Stimulated activated CD4-positive, alpha-beta T cell treated with anti-CD3 and anti-CD28 coated beads, Interleukin-4, amount 100 ng/mL, for 1 hour (primary cell): ENCODE data around the gene MUC15.

Experiments
- DNase-seq: peaks from one replicate; pipeline ENCODE4 v3.0.0-alpha.2; 2020

MUC15 gene

DNA sequence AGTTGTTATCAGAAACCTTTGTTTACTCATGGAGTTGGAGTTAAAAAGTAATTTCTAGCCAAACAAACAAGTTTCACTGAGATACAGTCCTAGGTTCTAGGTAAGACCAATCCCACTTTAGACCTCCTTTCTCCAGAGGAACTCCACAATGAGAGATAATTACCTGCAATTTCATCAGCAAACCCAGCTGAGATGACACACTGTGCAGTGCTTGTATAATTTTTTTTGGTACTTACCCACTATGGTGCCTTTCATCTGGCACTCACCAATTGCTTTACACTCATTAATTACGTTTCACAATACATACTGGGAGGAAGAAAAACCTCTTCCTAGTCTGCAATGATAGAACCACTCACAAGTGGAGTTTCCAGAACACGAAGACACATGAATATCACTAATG lies 1.8 kb upstream of the MUC15 start:
- DNase-seq, result no peak

DNA sequence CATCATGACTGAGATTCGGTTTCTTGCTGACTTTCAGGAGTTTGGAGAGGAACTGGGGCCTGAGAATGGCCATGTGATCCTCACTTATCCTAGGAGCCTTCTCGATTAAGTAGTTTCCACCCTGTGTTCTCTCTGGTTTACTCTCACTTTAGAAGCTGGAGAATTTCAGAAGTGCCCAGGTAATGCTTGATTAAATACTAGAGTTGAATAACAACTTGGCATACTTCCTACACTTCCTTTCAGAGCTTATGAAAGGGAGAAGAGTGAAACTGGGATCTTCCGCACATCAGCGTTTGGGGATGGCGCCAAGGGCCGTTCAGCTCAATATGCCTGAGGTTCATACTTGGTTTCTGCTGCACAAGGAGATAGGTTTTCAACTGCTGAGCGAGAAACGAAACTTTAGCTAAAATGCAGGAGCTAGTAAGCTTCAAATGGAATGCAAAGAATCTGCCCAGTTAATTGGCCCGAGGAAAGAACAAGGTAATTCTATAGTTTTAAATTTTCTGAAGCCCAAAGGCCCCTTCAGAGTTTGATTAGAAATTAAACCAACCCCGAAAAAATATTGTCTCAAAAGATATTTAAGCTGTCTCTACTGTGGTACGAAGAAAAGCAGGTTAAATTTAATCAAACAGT lies 823 bp upstream of the MUC15 start:
- no peak for DNase-seq

DNA sequence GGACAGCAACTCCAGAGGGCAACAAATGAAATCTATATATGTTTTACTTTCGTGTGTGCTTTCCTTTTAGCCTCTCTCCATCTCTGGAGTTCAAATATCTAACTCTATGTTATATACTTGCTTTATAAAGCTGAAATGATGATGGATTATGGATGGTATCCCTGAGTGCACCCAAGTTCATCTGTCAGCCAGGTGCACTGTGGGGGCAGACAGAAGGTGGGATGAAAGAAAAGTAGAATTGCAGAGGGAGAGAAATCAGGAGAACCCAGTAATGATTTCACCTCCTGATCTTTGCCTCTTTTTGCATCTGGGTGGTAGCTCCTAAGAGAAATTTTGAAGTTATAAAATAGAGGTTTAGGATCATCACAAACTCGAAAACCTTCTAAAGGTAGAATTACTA lies 2.4 kb downstream of the MUC15 start:
- no peak for DNase-seq

DNA sequence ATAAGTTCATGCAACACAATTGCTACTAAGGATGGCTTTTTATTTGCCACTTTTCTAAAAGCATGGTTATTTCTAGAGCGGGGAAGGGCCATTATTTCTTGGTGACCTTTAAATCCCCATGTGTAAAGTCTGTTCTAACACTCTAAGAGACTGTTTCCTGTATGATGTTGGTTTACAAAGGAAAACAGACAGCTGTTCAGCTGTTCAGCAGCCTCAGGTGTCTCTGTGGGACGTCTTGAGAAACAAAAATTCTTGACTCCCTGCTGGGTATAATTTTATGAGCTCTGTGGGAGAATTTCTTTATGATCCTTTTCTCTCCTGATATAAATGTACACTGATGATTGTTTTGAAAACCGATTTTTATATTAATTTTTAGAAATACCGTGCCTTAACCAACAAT lies 13.9 kb downstream of the MUC15 start:
- no peak for DNase-seq

DNA sequence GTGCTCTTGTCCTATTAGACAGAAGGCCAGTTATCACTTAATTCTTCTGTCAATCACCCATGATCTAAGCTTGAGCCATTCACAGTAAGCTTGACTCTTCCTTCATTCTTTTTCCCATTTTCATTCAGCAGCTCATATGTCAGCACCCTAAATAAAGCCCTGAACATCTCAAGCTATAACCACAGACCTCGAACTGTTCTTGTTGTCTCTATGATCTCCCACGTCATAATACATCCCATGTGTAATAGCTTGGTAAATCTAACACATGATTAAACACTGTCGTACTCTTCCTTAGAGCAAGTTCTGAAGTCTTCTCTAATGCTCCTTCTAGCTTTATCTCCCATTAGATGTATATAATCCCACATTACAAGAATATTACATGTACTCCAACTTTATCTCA lies 14.4 kb downstream of the MUC15 start:
- DNase-seq, result no peak

DNA sequence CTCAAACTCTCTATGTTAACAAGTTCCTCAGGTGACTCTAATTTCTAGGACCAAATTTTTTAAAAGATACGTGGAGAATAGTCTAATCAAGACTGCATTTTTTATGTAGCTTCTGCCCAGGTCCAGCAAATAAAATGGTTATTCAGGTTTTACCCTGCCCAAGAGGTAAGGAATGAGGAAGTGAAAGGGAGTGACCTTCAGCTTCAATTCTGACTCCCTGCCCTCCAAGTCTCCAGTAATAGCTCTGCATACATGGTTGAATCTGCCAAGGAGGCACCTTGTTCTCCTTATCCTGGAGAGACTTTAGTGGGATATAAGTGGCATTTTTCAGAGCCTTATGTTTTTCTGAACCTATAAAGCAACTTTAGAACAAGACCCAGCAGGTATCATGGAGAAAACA lies 15.5 kb downstream of the MUC15 start:
- no peak for DNase-seq

DNA sequence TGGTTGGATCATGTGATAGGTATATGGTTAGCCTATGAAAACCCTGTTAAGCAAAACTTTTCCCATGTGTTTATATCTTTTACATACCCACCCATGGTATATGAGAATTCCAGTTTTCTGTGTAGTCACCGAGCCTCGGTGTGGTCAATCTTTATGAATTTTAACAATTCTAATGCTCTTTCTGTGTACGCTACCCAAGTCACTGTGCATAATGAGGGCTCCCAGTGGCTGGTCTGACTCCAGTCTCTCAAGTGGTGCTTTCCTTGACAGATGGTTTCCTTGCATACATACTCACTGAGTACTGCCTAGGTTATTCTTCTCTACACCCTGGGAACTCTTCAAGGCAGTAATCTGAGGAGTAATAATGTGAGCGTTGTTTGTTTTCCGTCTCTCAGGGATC lies 17.6 kb downstream of the MUC15 start:
- no peak for DNase-seq

DNA sequence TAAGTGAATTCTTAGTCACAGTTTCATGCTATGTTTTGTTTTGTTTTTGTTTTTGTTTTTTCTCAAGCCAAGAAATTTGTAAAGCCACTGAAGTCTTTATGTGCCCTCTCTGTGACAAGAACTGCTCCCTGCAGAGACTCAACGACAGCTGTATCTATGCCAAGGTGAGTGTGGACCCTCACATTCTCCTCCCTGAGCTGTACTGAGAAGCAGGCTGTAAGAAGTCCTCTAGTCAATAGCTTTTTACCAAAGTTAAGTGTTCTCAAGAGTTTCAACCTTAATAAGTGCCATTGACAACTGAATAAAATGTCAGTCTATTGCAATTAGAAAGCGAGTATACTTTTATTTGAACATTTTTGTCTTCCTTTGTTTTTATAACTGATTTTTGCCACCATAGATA lies 18.9 kb downstream of the MUC15 start:
- no peak for DNase-seq

DNA sequence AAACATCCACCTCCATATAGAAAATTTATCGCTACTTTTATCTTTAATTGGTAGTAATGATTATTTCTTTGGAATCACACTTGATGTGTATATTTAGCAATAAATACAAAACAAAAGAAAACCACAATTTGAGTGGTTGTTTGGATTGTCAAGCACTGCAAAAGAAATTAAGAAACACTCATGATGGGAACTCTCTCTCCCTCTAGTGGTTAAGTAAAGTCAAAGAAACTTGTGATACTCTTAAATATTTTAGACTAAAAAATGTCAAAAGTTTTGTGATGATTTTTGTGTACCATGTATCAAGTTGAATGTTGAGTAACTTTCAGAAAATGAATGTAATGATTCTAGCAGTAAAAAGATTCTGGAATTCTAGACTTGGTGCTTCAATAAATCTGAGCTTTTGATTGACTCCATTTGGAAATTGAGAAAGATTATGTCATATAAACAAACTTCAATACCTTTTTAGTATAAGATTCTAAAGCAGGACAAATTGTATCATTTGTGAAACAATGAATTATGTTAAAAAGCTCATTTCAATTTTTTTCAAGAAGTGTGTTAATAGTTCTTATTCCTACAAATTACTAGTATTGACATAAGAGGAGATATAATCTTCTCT lies 20.8 kb downstream of the MUC15 start:
- DNase-seq, result no peak

DNA sequence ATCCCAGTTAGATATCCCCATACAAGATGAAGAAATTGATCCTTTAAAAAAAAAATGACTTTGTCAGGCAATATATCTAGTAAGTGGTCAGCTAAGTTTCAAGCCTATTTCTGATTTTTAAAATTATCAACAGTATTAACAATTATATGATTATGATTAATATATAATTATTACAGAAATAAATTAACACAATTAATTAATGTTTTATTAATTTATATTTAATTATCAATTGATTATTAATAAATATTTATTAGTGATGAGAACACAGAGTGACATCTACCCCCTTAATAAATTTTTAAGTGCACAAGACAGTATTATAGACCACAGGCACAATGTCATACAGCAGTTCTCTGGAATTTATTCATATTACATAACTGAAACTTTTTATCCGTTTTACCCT lies 22.0 kb downstream of the MUC15 start:
- no peak for DNase-seq

DNA sequence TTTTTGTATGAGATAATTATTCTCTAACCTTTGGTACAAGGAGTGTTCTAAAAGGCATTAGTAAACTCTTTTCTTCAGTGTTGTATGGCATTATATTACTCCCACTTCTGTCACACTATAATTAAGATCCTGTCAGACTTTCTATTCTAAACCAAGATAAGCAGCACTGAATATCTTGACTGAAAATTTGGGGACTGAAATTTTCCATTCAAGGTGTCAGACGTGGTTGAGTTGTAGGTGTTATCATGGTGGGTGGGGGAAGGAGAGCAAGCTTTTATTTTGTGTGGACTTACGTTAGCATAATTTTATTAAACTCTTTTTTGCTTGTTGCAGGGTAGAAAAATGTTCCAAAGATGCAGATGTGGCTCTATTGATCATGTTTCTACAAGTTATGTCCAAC lies 22.9 kb downstream of the MUC15 start:
- DNase-seq, result no peak

DNA sequence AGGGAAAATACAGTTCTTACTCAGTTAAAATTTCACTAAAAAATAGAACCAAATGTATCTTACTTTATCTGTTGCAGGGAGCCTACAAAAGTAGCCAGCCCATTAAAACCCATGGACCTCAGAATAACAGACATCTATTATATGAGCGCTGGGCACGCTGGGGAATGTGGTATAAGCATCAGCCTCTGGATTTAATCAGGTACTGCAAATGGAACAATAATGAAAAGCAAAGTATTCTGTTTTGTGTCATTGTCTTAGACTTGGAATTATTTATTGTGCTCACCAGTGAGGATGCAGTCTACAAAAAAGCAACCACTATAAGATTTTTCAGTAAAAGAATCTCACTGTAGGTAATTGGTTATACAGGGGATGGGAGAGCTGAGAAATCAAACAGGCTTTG lies 30.2 kb downstream of the MUC15 start:
- DNase-seq, result no peak

DNA sequence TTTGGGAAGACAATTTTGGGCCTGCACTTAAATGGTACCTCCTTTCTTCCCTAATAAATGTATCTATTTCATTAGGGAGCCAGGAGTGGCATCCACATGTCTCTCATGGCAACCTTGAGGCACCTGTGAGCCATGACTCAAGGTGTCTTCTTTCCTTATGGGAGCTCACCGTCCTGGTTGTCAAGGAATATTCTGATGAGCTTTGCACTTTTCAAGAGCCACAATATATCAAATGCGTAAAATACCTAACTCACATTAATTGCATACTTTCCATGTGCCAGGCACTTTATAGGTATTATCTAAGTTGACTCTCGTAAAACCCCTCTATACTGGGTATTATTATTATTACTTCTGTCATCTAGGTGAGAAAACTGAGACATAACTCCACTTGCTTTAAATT lies 32.5 kb downstream of the MUC15 start:
- DNase-seq, result no peak

DNA sequence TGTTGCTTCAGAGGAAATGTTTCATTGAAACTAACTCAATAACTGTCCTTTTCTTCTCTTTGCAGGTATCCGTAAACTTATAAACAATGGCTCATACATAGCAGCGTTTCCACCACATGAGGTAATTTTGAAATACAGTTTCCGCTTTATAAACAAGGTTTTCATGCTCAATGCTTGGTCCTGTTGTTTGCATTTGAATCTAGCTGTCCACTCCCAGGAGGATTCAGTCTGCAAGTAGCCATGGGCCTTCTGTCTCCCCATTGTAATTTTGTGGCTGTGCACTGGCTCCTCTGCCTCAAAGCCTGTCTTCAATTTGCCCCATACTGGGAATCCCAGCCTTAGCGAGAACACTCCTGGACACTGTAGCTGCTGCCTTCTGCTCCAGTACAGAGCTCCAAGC lies 34.7 kb downstream of the MUC15 start:
- DNase-seq, result no peak

DNA sequence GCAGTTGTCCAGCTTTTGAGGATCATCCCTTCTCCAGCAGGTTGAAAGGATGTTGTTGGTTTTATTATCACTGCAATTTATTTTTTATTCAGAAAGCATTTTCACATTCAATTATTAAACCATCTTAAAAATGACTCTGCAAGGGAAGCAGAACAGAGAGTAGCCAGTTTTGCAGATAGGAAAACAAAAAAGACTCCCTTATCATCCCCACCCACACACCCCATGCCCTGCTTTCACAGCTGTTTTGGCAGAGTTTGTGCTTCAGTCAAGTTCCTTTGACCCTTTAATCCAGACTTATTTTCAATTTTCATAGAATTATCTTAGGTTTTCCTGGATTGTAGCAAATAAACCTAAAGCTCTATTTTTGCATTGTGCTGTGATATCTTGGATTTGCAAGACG lies 44.4 kb downstream of the MUC15 start:
- no peak for DNase-seq

DNA sequence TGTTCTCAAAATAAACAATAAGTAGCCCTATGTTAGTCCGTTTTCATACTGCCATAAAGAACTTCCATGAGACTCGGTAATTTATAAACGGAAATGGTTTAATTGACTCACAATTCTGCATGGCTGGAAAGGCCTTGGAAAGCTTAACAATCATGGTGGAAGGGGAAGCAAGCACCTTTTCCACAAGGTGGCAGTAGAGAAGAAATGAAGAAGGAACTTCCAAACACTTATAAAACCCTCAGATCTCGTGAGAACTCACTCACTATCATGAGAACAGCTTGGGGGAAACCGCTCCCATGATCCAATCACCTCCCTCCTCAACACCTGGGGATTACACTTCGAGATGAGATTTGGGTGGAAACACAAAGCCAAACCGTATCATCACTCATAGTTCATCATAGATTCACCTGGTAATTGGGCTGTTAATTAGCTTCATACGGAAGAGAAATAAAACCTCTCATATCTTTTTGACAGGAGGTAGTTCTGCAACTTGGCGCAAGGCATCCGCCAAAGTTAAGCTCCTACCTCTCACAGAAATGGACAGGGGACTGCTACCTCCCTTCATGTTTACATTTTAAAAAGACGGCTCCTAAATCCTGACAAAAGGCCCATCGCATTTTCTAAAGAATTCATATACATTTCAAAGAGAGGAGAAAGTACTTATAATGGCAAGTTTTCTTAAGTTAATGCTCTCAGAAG lies 49.0 kb downstream of the MUC15 start:
- DNase-seq, result no peak

DNA sequence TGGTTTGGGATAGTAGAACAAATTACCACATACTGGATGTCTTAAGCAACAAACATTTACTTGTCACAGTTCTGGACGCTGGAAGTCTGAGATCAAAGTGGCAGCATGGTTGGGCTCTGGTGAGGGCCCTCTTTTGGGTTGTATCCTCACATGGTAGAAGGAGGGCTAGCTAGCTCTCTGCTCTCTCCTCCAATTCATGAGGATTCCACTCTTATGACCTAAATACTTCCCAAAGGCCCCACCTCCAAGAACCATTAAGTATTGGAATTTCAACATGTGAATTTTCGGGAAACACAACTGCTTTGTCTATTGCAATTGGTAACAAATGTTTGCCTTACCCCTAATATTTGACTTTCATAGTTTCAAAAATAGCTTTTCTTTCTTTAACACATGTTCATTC lies 52.6 kb downstream of the MUC15 start:
- no peak for DNase-seq

DNA sequence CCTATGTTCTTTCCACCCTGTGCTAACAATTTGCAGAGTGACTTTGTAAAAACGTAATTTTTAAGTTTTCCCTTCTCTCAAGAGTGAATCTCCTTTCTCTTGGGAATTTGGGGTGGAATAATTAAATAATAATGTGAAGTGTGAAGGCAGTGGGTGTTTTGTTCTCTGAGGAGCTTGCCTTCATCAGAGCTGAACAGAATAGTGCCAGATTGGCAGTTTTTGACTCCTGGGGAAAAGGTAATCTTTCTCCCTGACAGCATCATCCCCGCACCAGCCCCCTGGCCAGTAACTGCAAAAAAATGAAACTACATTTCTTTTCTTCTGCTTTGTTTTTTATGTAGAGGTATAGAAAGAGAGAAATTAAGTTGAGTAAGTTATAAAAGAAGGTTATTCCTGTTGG lies 59.9 kb downstream of the MUC15 start:
- no peak for DNase-seq

DNA sequence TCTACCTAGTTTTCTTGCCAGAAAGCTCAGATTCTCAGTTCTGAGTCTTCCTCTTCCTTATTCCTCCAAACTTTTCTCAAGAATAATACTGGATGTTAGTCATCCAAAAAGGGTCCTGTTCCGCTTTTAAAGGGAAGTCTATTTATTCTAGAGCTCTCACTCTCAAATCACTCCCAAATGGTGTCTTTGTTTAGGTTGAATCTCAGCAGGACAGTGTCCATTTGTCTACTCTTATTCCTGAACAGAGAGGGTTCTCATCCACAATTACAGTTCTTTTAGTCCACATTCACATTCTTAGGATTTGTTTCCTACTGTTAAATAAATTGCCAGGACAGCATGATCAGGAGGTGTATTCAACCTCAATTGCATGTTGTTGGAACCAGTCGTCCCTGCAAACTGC lies 61.3 kb downstream of the MUC15 start:
- no peak for DNase-seq

DNA sequence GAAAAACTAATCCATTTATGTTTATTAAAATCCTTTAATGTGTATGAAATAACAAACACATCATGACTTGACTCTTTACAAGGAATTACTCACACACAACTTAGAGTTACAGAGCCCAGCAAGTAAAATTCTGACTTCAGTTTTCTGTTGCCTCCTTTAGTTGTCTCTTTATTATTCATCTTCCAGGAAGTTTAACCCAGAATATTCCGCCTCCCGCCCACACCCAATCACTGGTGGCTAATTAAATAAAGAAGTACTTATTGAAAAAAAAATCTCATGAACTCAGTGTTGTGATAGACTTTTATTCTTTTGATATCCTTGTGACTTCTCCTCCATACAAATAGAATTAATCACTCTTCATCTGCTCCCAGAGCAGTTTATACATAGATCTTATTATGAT lies 61.9 kb downstream of the MUC15 start:
- no peak for DNase-seq
